Panc1 (cell line): Measurements from ENCODE around the gene RNF113B. TPM values are rescaled to one million over a fixed set of nuclear protein-coding genes. Genes with fewer than 3 reads are reported as not detected.

Experiments used
- ATAC-seq: fragments of 200-7000 bp; cut with Tn5 transposase; 2 replicates; pipeline ENCODE4 v1.9.1; 2020; ENCODE audit warnings: mild to moderate bottlenecking, moderate library complexity
- BruUV-seq: library from RNA; stranded (reverse); fragments of 400-500 nt; replicated peaks from 2 replicates; lab custom pipeline; 2021; lab: Mats Ljungman, UMichigan
- CTCF ChIA-PET: fragments of 300-600 bp; sonication (Branson Sonifier 250); formaldehyde crosslinking; loops from one replicate; lab custom pipeline; 2022; ENCODE audit warnings: antibody characterized with exemption; lab: Charles Lee
- POLR2A ChIA-PET: fragments of 300-600 bp; sonication (Branson Sonifier 250); formaldehyde crosslinking; loops from one replicate; lab custom pipeline; 2022; ENCODE audit warnings: antibody characterized with exemption; lab: Charles Lee
- DNase-seq: peaks from one replicate; pipeline ENCODE4 v3.0.0-alpha.2; 2010; ENCODE audit warnings: low read depth, low spot score
- H3K27ac ChIP-seq: 2 replicates; pipeline ENCODE4 v1.5.1; 2011; ENCODE audit warnings: mild to moderate bottlenecking, low read length, inconsistent platforms
- H3K27me3 ChIP-seq: fragments of 200-500 bp; sonication (Bioruptor generic); 2 replicates; pipeline ENCODE4 v1.6.0; 2014; ENCODE audit warnings: low read length, inconsistent platforms; ENCODE audit not compliant: control insufficient read depth, insufficient read depth
- H3K36me3 ChIP-seq: fragments of 200-500 bp; sonication (Bioruptor generic); 2 replicates; pipeline ENCODE4 v1.5.1; 2014; ENCODE audit warnings: inconsistent platforms, mild to moderate bottlenecking, low read length, moderate library complexity; ENCODE audit not compliant: control insufficient read depth, insufficient read depth
- H3K4me1 ChIP-seq: 2 replicates; pipeline ENCODE4 v1.5.1; 2011; ENCODE audit warnings: inconsistent platforms, mild to moderate bottlenecking, low read length, moderate library complexity; ENCODE audit not compliant: control insufficient read depth, insufficient read depth
- H3K4me3 ChIP-seq, 2 experiments: 2 replicates each; pipeline ENCODE4 v1.5.1; 2011 to 2012; ENCODE audit warnings: low read depth in 2 of 2, low read length in 2 of 2, mild to moderate bottlenecking in 2 of 2, inconsistent platforms in 1 of 2, moderate library complexity in 1 of 2
- H3K9me3 ChIP-seq: fragments of 200-500 bp; sonication (Bioruptor generic); 2 replicates; pipeline ENCODE4 v1.5.1; 2014; ENCODE audit warnings: low read depth, mild to moderate bottlenecking, inconsistent platforms, low read length, moderate library complexity; ENCODE audit not compliant: control insufficient read depth, insufficient read depth
- CTCF ChIP-seq: fragments of 450-650 bp; IDR thresholded peaks from 2 replicates; pipeline ENCODE4 v1.5.1; 2017; ENCODE audit warnings: mild to moderate bottlenecking
- POLR2AphosphoS5 ChIP-seq: IDR thresholded peaks from 2 replicates; pipeline ENCODE4 v1.6.1; 2012; ENCODE audit warnings: mild to moderate bottlenecking, low read depth, low read length, moderate library complexity
- REST ChIP-seq, 2 experiments: IDR thresholded peaks; 2 replicates each; pipeline ENCODE4 v1.6.1; 2011 to 2012; ENCODE audit warnings: low read depth in 2 of 2, control low read depth in 1 of 2, low read length in 1 of 2, mild to moderate bottlenecking in 1 of 2, moderate library complexity in 1 of 2; ENCODE audit not compliant: insufficient read depth in 1 of 2
- SIN3A ChIP-seq: IDR thresholded peaks from 2 replicates; pipeline ENCODE4 v1.6.1; 2012; ENCODE audit warnings: low read depth, mild to moderate bottlenecking, low read length, moderate library complexity, borderline replicate concordance; ENCODE audit not compliant: insufficient read depth
- TCF7L2 ChIP-seq: IDR thresholded peaks from 2 replicates; pipeline ENCODE4 v1.6.1; 2011; ENCODE audit warnings: mild to moderate bottlenecking, low read depth, low read length, inconsistent platforms
- in situ Hi-C: cut with HindIII; loops from 2 replicates; pipeline ENCODE4 v1.10.0; 2016; ENCODE audit warnings: low sequenced_read_pairs, low pct_unique_long_range_greater_than_20kb
- intact Hi-C: fragments of 100-400 bp; cut with micrococcal nuclease; formaldehyde crosslinking; loops from one replicate; pipeline ENCODE4 v1.10.0; 2022; ENCODE audit not compliant: unreplicated experiment
- total RNA-seq: library from RNA; stranded (reverse); gene quantifications from one replicate; pipeline ENCODE4 v1.2.1, GENCODE V29; 2021; ENCODE audit not compliant: unreplicated experiment

Gene RNF113B
- total RNA-seq, 1 experiment from 2014 or later, result not detected

GRCh38 chr13:98219685-98220084 is 42.6 kb upstream of the RNF113B start:
- no peak overlapping the region for H3K27ac ChIP-seq
- intact Hi-C loops, result no loop called here
- in situ Hi-C loops, result no loop called here
- H3K4me1 ChIP-seq, result peaks cover 6% of the 10 kb centered on the region; the same call in 1 of the 2 replicates
- H3K4me3 ChIP-seq, result no peak overlapping the region
- no peaks in the 10 kb centered on the region for H3K9me3 ChIP-seq
- H3K27me3 ChIP-seq, result no peaks in the 10 kb centered on the region
- no peak for DNase-seq
- TF ChIP-seq POLR2AphosphoS5 (no peak), TCF7L2 (no peak), REST (IDR thresholded peaks at IDR 0.05; ENCODE audit: insufficient read depth in 1 of 2, low read depth in 2 of 2, low read length in 1 of 2) (no peak), CTCF (no peak), SIN3A (no peak)
- ChIA-PET POLR2A (no interaction called here), CTCF (no interaction called here)
- no TSS peak for BruUV-seq
- no peak for ATAC-seq
- no peaks in the 10 kb centered on the region for H3K36me3 ChIP-seq

DNA sequence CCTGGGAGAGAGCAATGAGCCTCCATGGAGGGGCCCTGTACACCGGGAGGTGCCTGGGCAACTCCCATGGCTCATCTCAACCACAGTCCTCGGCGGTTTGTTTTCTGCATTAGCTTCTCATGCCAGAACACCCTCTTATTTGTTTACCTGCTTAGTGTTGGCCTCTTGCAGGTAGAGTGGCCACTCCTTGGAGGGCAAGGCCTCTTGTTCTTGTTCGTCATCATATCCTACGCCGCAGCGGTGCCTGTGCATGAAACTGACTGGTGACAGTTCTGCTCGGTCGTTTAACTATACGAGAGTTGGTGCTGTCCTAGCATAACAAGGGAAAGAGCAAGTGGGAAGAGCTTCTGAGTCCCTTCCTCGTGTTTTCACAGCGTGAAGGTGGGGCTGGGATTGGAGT is 40.5 kb upstream of the RNF113B start:
- Histone ChIP-seq H3K9me3 (no peaks in the 10 kb centered on the region), H3K36me3 (no peaks in the 10 kb centered on the region), H3K4me1 (peaks cover 6% of the 10 kb centered on the region; the same call in 1 of the 2 replicates), H3K27ac (no peak overlapping the region), H3K4me3 (no peak overlapping the region), H3K27me3 (no peaks in the 10 kb centered on the region)
- TF ChIP-seq CTCF, result no peak
- TF ChIP-seq REST (IDR thresholded peaks at IDR 0.05; ENCODE audit: insufficient read depth in 1 of 2, low read depth in 2 of 2, low read length in 1 of 2), result no peak
- no peak for TF ChIP-seq SIN3A
- TF ChIP-seq POLR2AphosphoS5, result no peak
- in situ Hi-C loops, result no loop called here
- ChIA-PET CTCF (no interaction called here), POLR2A (no interaction called here)
- ATAC-seq (no peak), DNase-seq (no peak)
- intact Hi-C loops, result no loop called here
- BruUV-seq, result no TSS peak
